ENCODE measurements around the gene CHST11. TPM values are rescaled to one million over a fixed set of nuclear protein-coding genes. Genes with fewer than 3 reads are reported as not detected.

The CHST11 gene
- total RNA-seq, 1 donor from 2014 or later: 46.2 TPM

DNA sequence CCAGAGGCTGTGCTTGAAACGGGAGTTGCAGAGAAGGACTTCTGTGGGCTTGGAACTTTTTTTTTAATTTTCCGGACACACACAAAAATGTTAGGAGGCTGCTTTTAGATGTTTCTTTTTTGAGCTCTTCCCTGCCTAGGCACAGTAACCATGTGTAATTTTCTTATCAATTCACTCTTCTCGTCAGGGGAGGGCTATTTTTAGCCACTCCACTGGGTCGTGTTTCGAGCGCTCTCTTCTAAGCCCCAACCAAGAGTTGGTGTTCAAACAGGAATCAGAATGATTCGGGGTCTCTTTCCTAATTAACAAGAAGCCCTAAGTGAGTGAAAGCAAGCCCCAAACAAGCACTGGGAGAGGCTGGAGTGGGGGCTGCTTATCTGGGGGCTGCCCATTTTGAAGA lies 162.6 kb downstream of the CHST11 start:
- DNase-seq (no peak), ATAC-seq (no peak)
- H3K9me3 ChIP-seq: no peaks in the 10 kb centered on the region
- no peak overlapping the region for H3K27ac ChIP-seq
- TF ChIP-seq, protein P1, sequence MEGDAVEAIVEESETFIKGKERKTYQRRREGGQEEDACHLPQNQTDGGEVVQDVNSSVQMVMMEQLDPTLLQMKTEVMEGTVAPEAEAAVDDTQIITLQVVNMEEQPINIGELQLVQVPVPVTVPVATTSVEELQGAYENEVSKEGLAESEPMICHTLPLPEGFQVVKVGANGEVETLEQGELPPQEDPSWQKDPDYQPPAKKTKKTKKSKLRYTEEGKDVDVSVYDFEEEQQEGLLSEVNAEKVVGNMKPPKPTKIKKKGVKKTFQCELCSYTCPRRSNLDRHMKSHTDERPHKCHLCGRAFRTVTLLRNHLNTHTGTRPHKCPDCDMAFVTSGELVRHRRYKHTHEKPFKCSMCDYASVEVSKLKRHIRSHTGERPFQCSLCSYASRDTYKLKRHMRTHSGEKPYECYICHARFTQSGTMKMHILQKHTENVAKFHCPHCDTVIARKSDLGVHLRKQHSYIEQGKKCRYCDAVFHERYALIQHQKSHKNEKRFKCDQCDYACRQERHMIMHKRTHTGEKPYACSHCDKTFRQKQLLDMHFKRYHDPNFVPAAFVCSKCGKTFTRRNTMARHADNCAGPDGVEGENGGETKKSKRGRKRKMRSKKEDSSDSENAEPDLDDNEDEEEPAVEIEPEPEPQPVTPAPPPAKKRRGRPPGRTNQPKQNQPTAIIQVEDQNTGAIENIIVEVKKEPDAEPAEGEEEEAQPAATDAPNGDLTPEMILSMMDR (IDR thresholded peaks at IDR 0.05): no peak
- H3K27me3 ChIP-seq (ENCODE audit: low read depth): no peaks in the 10 kb centered on the region
- H3K36me3 ChIP-seq: no peaks in the 10 kb centered on the region
- intact Hi-C loops (cut with DNase I): no loop called here
- H3K4me1 ChIP-seq: peaks cover 25% of the 10 kb centered on the region
- no peak overlapping the region for H3K4me3 ChIP-seq

DNA sequence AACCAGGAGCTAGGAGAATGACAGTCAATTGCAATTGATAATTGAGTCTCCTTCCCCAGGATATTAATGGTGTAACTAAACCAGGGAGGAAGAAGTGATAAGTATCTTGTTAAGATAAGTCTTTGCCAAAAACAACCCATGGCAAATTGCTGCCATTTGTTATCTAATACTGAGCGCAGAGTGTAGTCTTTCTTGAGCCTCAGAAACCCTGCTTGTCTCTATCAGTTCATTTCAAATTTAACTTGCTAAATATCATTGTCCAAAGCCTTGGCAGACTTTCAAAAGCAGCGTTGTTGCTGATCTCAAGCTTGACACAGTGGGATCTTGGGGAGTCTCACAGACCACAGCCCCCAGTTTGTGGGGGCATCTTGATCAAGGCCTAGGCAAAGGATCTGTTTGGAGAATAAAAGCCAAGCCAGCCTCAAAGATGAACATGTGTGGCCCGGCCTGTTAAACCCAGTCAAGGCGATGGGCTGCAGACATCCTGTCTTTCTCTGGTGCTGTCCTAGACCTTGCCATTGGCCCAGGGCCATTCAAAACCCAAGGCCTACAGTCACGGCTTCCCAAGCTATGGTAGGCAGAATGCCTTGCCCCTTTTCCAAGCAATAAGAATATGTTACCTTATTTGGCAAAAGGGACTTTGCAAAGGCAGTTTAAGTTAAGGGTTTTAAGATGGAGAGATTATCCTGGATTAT lies 164.2 kb downstream of the CHST11 start:
- intact Hi-C loops (cut with DNase I): no loop called here
- H3K27ac ChIP-seq: no peak overlapping the region
- H3K36me3 ChIP-seq: no peaks in the 10 kb centered on the region
- no peak overlapping the region for H3K4me3 ChIP-seq
- peaks cover 15% of the 10 kb centered on the region for H3K4me1 ChIP-seq
- H3K9me3 ChIP-seq: no peaks in the 10 kb centered on the region
- ATAC-seq: no peak
- TF ChIP-seq, protein P1 (IDR thresholded peaks at IDR 0.05): no peak
- no peaks in the 10 kb centered on the region for H3K27me3 ChIP-seq (ENCODE audit: low read depth)
- DNase-seq: no peak

- TF ChIP-seq, protein P1 (IDR thresholded peaks at IDR 0.05): no peak
- DNase-seq (no peak), ATAC-seq (no peak)
- Histone ChIP-seq H3K27ac (no peak overlapping the region), H3K36me3 (no peaks in the 10 kb centered on the region), H3K4me3 (no peak overlapping the region), H3K9me3 (no peaks in the 10 kb centered on the region), H3K4me1 (peaks cover 15% of the 10 kb centered on the region), H3K27me3 (ENCODE audit: low read depth) (no peaks in the 10 kb centered on the region)
- intact Hi-C loops (cut with DNase I): no loop called here
Measured at GRCh38 chr12:104622928-104623327, 166.2 kb downstream of the CHST11 start.

- DNase-seq (no peak), ATAC-seq (no peak)
- H3K9me3 ChIP-seq: no peaks in the 10 kb centered on the region
- H3K4me3 ChIP-seq: no peak overlapping the region
- H3K36me3 ChIP-seq: no peaks in the 10 kb centered on the region
- H3K4me1 ChIP-seq: peaks cover 15% of the 10 kb centered on the region
- no peak overlapping the region for H3K27ac ChIP-seq
- H3K27me3 ChIP-seq (ENCODE audit: low read depth): no peaks in the 10 kb centered on the region
- TF ChIP-seq, protein P1 (IDR thresholded peaks at IDR 0.05): no peak
- intact Hi-C loops (cut with DNase I): no loop called here
Measured at GRCh38 chr12:104623883-104624282, 167.1 kb downstream of the CHST11 start.

DNA sequence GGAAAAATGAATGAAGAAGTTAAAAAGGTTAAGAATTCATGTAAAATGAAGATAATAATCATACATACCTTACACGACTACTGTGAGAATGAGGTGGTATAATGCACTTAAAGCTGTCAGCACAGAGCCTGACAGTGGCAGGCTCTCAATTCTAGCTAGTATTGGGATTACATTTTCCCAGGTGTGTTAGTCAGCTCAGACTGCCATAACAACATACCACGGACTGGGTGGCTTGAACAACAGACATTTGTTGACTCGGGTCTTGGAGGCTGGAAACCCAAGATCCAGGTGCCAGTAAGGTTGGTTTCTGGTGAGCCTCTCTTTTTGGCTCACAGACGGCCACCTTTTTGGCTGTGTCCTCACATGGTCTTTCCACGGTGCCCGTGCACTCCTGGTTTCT lies 167.8 kb downstream of the CHST11 start:
- H3K27me3 ChIP-seq (ENCODE audit: low read depth): no peaks in the 10 kb centered on the region
- H3K36me3 ChIP-seq: no peaks in the 10 kb centered on the region
- intact Hi-C loops (cut with DNase I): no loop called here
- DNase-seq (no peak), ATAC-seq (no peak)
- no peak overlapping the region for H3K27ac ChIP-seq
- H3K4me1 ChIP-seq: peaks cover 15% of the 10 kb centered on the region
- TF ChIP-seq, protein P1 (IDR thresholded peaks at IDR 0.05): no peak
- no peak overlapping the region for H3K4me3 ChIP-seq
- no peaks in the 10 kb centered on the region for H3K9me3 ChIP-seq

Measured in lower lobe of right lung (tissue), 2 donors.